ENCODE data around the gene C14orf180. TPM values are rescaled to one million over a fixed set of nuclear protein-coding genes. Genes with fewer than 3 reads are reported as not detected.
"Not testable (repeated sequence)": the region's sequence is repeated elsewhere in the genome, so short reads cannot be mapped to it uniquely, and the experiment has no call there.

Gene C14orf180
- total RNA-seq, 2 experiments from 2014 or later, result not detected

- CTCF ChIA-PET, result no interaction called here
- no peak for DNase-seq
- peaks cover 2% of the 10 kb centered on the region for H3K36me3 Mint-ChIP-seq (ENCODE audit: low read depth)
- H3K9me3 Mint-ChIP-seq, result peaks cover 5% of the 10 kb centered on the region
- H3K4me1 Mint-ChIP-seq, result no peaks in the 10 kb centered on the region
- POLR2A ChIA-PET, result no interaction called here
- H3K4me3 Mint-ChIP-seq, result no peak overlapping the region
- H3K27me3 Mint-ChIP-seq, result peaks cover 2% of the 10 kb centered on the region
- no peak overlapping the region for H3K27ac Mint-ChIP-seq
These were observed 53.2 kb downstream of the C14orf180 start for GRCh38 chr14:104632781-104633180.

GRCh38 chr14:104633276-104634137 is 53.9 kb downstream of the C14orf180 start:
- Mint-ChIP-seq H3K9me3 (peaks cover 5% of the 10 kb centered on the region), H3K4me3 (no peak overlapping the region), H3K4me1 (no peaks in the 10 kb centered on the region), H3K27ac (no peak overlapping the region), H3K36me3 (ENCODE audit: low read depth) (peaks cover 2% of the 10 kb centered on the region), H3K27me3 (peaks cover 2% of the 10 kb centered on the region)
- DNase-seq, result no peak
- ChIA-PET POLR2A (no interaction called here), CTCF (no interaction called here)

- no peak for DNase-seq
- POLR2A ChIA-PET, result no interaction called here
- CTCF ChIA-PET, result no interaction called here
- Mint-ChIP-seq H3K4me1 (no peaks in the 10 kb centered on the region), H3K4me3 (no peak overlapping the region), H3K27ac (no peak overlapping the region), H3K27me3 (no peaks in the 10 kb centered on the region), H3K9me3 (peaks cover under 1% of the 10 kb centered on the region), H3K36me3 (ENCODE audit: low read depth) (no peaks in the 10 kb centered on the region)
These were observed 54.7 kb downstream of the C14orf180 start for GRCh38 chr14:104634138-104634760.

GRCh38 chr14:104634886-104635570 is 55.5 kb downstream of the C14orf180 start:
- ChIA-PET CTCF (no interaction called here), POLR2A (no interaction called here)
- no peak overlapping the region for H3K27ac Mint-ChIP-seq

GRCh38 chr14:104635717-104636116 is 56.2 kb downstream of the C14orf180 start:
- no peak overlapping the region for H3K4me3 Mint-ChIP-seq
- ChIA-PET CTCF (interaction anchor here (0.6 kb wide), 1 partner anchor 10 kb away, joined by 6 read pairs; no protein-coding TSS in a partner anchor), POLR2A (no interaction called here)
- no peaks in the 10 kb centered on the region for H3K4me1 Mint-ChIP-seq
- DNase-seq, result no peak
- H3K36me3 Mint-ChIP-seq (ENCODE audit: low read depth), result no peaks in the 10 kb centered on the region
- no peak overlapping the region for H3K27ac Mint-ChIP-seq
- H3K27me3 Mint-ChIP-seq, result no peaks in the 10 kb centered on the region
- no peaks in the 10 kb centered on the region for H3K9me3 Mint-ChIP-seq

More at GRCh38 chr14:104634886-104635570, 55.5 kb downstream of the C14orf180 start:
- no peak for DNase-seq
- Mint-ChIP-seq H3K4me3 (no peak overlapping the region), H3K36me3 (ENCODE audit: low read depth) (no peaks in the 10 kb centered on the region), H3K4me1 (no peaks in the 10 kb centered on the region), H3K9me3 (no peaks in the 10 kb centered on the region), H3K27me3 (no peaks in the 10 kb centered on the region)

- H3K27ac Mint-ChIP-seq, result no peak overlapping the region
- H3K36me3 Mint-ChIP-seq (ENCODE audit: low read depth), result no peaks in the 10 kb centered on the region
- ChIA-PET POLR2A (no interaction called here), CTCF (interaction anchor here (0.6 kb wide), 1 partner anchor 11 kb away, joined by 6 read pairs; no protein-coding TSS in a partner anchor)
- no peaks in the 10 kb centered on the region for H3K9me3 Mint-ChIP-seq
- H3K4me1 Mint-ChIP-seq, result no peaks in the 10 kb centered on the region
- H3K27me3 Mint-ChIP-seq, result no peaks in the 10 kb centered on the region
- no peak for DNase-seq
- no peak overlapping the region for H3K4me3 Mint-ChIP-seq
These were observed 56.6 kb downstream of the C14orf180 start for GRCh38 chr14:104636131-104636530.

GRCh38 chr14:104636846-104637545 is 57.4 kb downstream of the C14orf180 start:
- H3K9me3 Mint-ChIP-seq; H3K4me1 Mint-ChIP-seq; H3K27me3 Mint-ChIP-seq; POLR2A ChIA-PET; H3K27ac Mint-ChIP-seq; CTCF ChIA-PET; DNase-seq; H3K36me3 Mint-ChIP-seq (ENCODE audit: low read depth); H3K4me3 Mint-ChIP-seq: not testable (repeated sequence)

- no peaks in the 10 kb centered on the region for H3K27me3 Mint-ChIP-seq
- CTCF ChIA-PET, result no interaction called here
These were observed 58.0 kb downstream of the C14orf180 start for GRCh38 chr14:104637546-104638003.

GRCh38 chr14:104638190-104638589 is 58.6 kb downstream of the C14orf180 start:
- DNase-seq, result no peak
- Mint-ChIP-seq H3K4me1 (peaks cover 9% of the 10 kb centered on the region), H3K4me3 (no peak overlapping the region), H3K27me3 (no peaks in the 10 kb centered on the region), H3K27ac (no peak overlapping the region), H3K36me3 (ENCODE audit: low read depth) (no peaks in the 10 kb centered on the region), H3K9me3 (no peaks in the 10 kb centered on the region)
- CTCF ChIA-PET, result no interaction called here
- POLR2A ChIA-PET, result no interaction called here

More at GRCh38 chr14:104637546-104638003, 58.0 kb downstream of the C14orf180 start:
- POLR2A ChIA-PET, result no interaction called here
- DNase-seq, result no peak
- no peak overlapping the region for H3K4me3 Mint-ChIP-seq
- no peak overlapping the region for H3K27ac Mint-ChIP-seq
- peaks cover 9% of the 10 kb centered on the region for H3K4me1 Mint-ChIP-seq
- H3K9me3 Mint-ChIP-seq, result no peaks in the 10 kb centered on the region
- no peaks in the 10 kb centered on the region for H3K36me3 Mint-ChIP-seq (ENCODE audit: low read depth)

GRCh38 chr14:104638927-104639450 is 59.4 kb downstream of the C14orf180 start:
- Mint-ChIP-seq H3K4me1 (peaks cover 9% of the 10 kb centered on the region), H3K9me3 (no peaks in the 10 kb centered on the region), H3K4me3 (no peak overlapping the region), H3K27ac (no peak overlapping the region), H3K36me3 (ENCODE audit: low read depth) (no peaks in the 10 kb centered on the region), H3K27me3 (no peaks in the 10 kb centered on the region)
- no peak for DNase-seq
- POLR2A ChIA-PET, result no interaction called here
- CTCF ChIA-PET, result interaction anchor here (1.4 kb wide), 1 partner anchor 502 kb away, joined by 3 read pairs; no protein-coding TSS in a partner anchor

GRCh38 chr14:104639471-104639870 is 59.9 kb downstream of the C14orf180 start:
- Mint-ChIP-seq H3K9me3 (no peaks in the 10 kb centered on the region), H3K36me3 (ENCODE audit: low read depth) (no peaks in the 10 kb centered on the region), H3K27me3 (no peaks in the 10 kb centered on the region), H3K4me1 (peaks cover 9% of the 10 kb centered on the region), H3K27ac (no peak overlapping the region), H3K4me3 (no peak overlapping the region)
- ChIA-PET CTCF (interaction anchor here (1.4 kb wide), 1 partner anchor 503 kb away, joined by 3 read pairs; no protein-coding TSS in a partner anchor), POLR2A (no interaction called here)
- DNase-seq, result no peak
